AG04450 (cell line): ENCODE measurements around the gene KRTAP2-1. TPM values are rescaled to one million over a fixed set of nuclear protein-coding genes. Genes with fewer than 3 reads are reported as not detected.

Experiments used
- CTCF ChIA-PET: fragments of 300-600, 350-600 bp; formaldehyde crosslinking; extraction: SDS; loops from one replicate; lab custom pipeline; 2022; ENCODE audit warnings: antibody characterized with exemption, inconsistent platforms; lab: Charles Lee
- POLR2A ChIA-PET: fragments of 350-600 bp; formaldehyde crosslinking; extraction: SDS; loops from one replicate; lab custom pipeline; 2021; ENCODE audit warnings: antibody characterized with exemption, inconsistent platforms; lab: Yijun Ruan, JAX
- DNase-seq: peaks from one replicate; pipeline ENCODE4 v3.0.0-alpha.2; 2011; ENCODE audit warnings: low read depth, low spot score
- H3K27ac ChIP-seq: one replicate; pipeline ENCODE4 v1.5.1; 2012; ENCODE audit warnings: low read depth, low read length, control low read depth
- H3K27me3 ChIP-seq: one replicate; pipeline ENCODE4 v1.6.0; 2012; ENCODE audit warnings: low read length; ENCODE audit not compliant: control insufficient read depth, insufficient read depth
- H3K4me3 ChIP-seq: 2 replicates; pipeline ENCODE4 v1.5.1; 2011; ENCODE audit warnings: mild to moderate bottlenecking, low read depth, low read length, control low read depth
- H3K9me3 ChIP-seq: 2 replicates; pipeline ENCODE4 v1.5.1; 2012; ENCODE audit warnings: low read length; ENCODE audit not compliant: control insufficient read depth, insufficient read depth
- polyA plus RNA-seq: library from polyadenylated mRNA; depleted of rRNA; stranded (reverse); fragments of >200 nt; gene quantifications from 2 replicates; pipeline ENCODE4 v1.2.3, GENCODE V29; 2011
- TF ChIP-seq, protein P1 (sequence below): IDR thresholded peaks from 2 replicates; pipeline ENCODE4 v1.5.1; 2011; ENCODE audit warnings: low read depth, low read length, control low read depth, inconsistent platforms

KRTAP2-1 gene
- polyA plus RNA-seq, 1 experiment: not detected

DNA sequence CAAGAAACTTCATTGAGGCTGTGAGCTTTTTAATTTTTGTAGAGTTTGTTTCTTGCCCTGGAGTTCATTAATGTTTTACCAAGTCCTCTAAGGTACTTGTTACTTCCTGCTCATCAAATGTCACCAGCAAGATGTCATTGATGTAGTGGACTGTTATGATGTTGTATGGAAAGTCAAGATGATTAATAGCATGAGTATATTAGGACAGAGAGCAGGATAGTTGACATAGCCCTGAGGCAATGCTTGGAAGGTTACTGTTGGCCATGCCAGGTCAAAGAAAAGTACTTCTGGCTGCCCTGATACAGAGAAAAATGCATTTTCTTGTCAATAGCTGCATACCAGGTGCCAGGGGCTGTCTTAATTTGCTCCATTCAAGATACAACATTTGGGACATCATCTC lies 26.8 kb downstream of the KRTAP2-1 start:
- H3K4me3 ChIP-seq: no peak overlapping the region
- TF ChIP-seq, protein P1, sequence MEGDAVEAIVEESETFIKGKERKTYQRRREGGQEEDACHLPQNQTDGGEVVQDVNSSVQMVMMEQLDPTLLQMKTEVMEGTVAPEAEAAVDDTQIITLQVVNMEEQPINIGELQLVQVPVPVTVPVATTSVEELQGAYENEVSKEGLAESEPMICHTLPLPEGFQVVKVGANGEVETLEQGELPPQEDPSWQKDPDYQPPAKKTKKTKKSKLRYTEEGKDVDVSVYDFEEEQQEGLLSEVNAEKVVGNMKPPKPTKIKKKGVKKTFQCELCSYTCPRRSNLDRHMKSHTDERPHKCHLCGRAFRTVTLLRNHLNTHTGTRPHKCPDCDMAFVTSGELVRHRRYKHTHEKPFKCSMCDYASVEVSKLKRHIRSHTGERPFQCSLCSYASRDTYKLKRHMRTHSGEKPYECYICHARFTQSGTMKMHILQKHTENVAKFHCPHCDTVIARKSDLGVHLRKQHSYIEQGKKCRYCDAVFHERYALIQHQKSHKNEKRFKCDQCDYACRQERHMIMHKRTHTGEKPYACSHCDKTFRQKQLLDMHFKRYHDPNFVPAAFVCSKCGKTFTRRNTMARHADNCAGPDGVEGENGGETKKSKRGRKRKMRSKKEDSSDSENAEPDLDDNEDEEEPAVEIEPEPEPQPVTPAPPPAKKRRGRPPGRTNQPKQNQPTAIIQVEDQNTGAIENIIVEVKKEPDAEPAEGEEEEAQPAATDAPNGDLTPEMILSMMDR: no peak
- H3K9me3 ChIP-seq: no peaks in the 10 kb centered on the region
- ChIA-PET CTCF (no interaction called here), POLR2A (no interaction called here)
- no peak overlapping the region for H3K27ac ChIP-seq
- no peaks in the 10 kb centered on the region for H3K27me3 ChIP-seq
- no peak for DNase-seq

DNA sequence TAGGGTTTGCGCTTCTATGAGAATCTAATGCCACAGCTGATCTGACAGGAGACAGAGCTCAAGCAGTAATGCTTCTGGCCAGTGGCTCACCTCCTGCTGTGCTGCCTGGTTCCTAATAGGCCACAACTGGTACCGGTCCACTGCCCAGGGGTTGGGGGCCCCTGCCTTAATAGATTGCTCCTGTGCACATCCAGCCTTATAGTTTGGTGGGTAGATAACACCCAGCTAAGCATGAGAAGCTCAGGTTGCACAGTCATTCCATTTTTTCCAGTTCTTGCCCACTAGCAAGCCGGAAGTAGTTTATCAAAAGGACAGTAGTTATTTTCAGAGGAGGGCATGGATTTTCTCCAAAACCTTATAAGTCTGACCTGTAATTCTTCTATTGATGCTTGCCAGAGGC lies 27.7 kb downstream of the KRTAP2-1 start:
- H3K27ac ChIP-seq: no peak overlapping the region
- DNase-seq: no peak
- CTCF ChIA-PET: no interaction called here
- POLR2A ChIA-PET: no interaction called here
- TF ChIP-seq, protein P1: no peak
- H3K27me3 ChIP-seq: no peaks in the 10 kb centered on the region
- no peaks in the 10 kb centered on the region for H3K9me3 ChIP-seq
- H3K4me3 ChIP-seq: no peak overlapping the region

DNA sequence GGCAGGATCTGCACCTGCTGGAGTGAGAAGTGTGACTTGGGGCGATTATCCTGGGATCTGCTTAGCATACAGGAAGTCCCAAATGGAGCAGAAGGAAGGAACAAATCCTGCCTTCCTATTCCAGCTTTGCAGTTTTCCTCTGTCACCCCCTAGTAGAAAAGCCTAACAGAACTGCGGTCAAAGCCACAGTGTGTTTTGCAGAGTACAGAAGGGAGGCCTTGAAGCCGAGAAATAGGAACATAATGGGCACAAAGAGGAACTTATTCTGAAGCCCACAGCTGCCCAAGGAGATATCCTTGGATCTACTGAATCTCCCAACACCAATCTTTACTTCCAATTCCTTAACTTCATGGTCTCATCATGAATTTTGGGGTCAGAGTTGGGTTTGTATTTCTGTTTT lies 28.6 kb downstream of the KRTAP2-1 start:
- no peaks in the 10 kb centered on the region for H3K27me3 ChIP-seq
- TF ChIP-seq, protein P1: no peak
- no peak overlapping the region for H3K27ac ChIP-seq
- CTCF ChIA-PET: no interaction called here
- no peak overlapping the region for H3K4me3 ChIP-seq
- DNase-seq: no peak
- no peaks in the 10 kb centered on the region for H3K9me3 ChIP-seq
- POLR2A ChIA-PET: no interaction called here

DNA sequence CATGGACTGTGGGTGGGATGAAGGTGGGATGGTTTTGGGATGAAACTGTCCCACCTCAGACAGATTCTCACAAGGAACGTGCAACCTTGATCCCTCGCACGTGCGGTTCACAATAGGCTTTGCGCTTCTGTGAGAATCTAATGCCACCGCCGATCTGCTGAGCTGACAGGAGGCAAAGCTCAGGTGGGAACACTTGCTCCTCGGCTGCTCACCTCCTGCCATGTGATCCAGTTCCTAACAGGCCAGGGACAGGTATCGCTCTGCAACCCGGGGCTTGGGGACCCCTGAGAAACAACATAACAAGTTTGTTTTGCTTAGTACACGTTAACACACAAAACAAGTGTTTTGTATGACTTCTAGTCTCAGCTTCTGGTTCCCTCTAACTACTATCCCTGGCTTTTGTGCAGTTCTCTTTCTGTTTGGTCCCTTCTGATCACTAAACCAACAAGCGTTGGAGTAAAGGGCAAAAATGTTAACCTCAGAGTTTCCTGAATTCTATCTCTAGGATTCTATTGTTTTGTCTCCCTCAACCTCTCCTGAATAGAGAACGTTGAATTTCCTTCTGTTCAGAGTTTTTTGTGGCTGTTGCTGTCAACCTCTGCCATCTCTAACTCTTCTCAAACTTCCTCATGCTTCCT lies 30.4 kb downstream of the KRTAP2-1 start:
- no peak overlapping the region for H3K4me3 ChIP-seq
- TF ChIP-seq, protein P1: no peak
- no peak for DNase-seq
- ChIA-PET POLR2A (no interaction called here), CTCF (no interaction called here)
- no peaks in the 10 kb centered on the region for H3K27me3 ChIP-seq
- H3K27ac ChIP-seq: no peak overlapping the region
- H3K9me3 ChIP-seq: no peaks in the 10 kb centered on the region

DNA sequence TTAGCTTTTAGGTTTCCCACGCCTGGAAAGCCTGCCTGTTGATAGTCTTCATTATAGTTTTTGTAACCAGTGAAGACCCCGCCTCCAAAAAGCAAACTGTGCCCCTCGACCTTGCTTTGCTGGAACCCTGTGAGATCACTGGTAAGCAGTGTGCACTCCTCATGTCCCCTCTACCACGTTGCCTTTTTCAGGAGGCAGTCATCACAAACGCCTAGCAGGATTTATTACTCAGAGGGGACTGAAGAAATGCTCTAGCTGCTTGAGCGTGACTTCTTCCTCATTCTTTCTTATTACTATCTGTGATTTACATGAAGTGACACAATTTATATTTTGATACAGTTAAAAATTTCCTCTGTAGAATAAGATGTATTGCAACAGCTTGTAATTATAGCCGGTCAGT lies 31.7 kb downstream of the KRTAP2-1 start:
- Histone ChIP-seq H3K27me3 (no peaks in the 10 kb centered on the region), H3K27ac (no peak overlapping the region), H3K4me3 (no peak overlapping the region), H3K9me3 (no peaks in the 10 kb centered on the region)
- DNase-seq: no peak
- POLR2A ChIA-PET: no interaction called here
- TF ChIP-seq, protein P1: no peak
- CTCF ChIA-PET: interaction anchor here (0.7 kb wide), 1 partner anchor 534 kb away, joined by 3 read pairs; no protein-coding TSS in a partner anchor
